SK-N-SH treated with all-trans-retinoic acid at 6 μM for 48 hours (cell line): ENCODE data around the gene FYTTD1.

Experiments used
- ATAC-seq: fragments of 200-7000 bp; cut with Tn5 transposase; 3 replicates; pipeline ENCODE4 v1.9.1; 2020; ENCODE audit warnings: mild to moderate bottlenecking, moderate library complexity
- ARNTL ChIP-seq: fragments of 450-650 bp; formaldehyde crosslinking; IDR thresholded peaks from 2 replicates; pipeline ENCODE4 v1.5.0; 2020; ENCODE audit warnings: low read depth, mild to moderate bottlenecking, moderate library complexity, borderline replicate concordance
- BACH2 ChIP-seq: fragments of 250-450 bp; sonication (Bioruptor Pico); IDR thresholded peaks from 2 replicates; pipeline ENCODE4 v1.9.0; 2021; ENCODE audit warnings: mild to moderate bottlenecking, borderline replicate concordance
- CSDC2 ChIP-seq: fragments of 250-450 bp; sonication (Bioruptor Pico); IDR thresholded peaks from 2 replicates; pipeline ENCODE4 v1.5.0; 2020; ENCODE audit warnings: mild to moderate bottlenecking, moderate library complexity
- ESRRG ChIP-seq: fragments of 250-450 bp; sonication (Bioruptor Pico); IDR thresholded peaks from 2 replicates; pipeline ENCODE4 v1.6.1; 2021; ENCODE audit warnings: mild to moderate bottlenecking
- GLIS3 ChIP-seq: fragments of 250-450 bp; sonication (Bioruptor Pico); IDR thresholded peaks from 2 replicates; pipeline ENCODE4 v1.5.0; 2020; ENCODE audit warnings: mild to moderate bottlenecking, moderate library complexity
- ISL1 ChIP-seq: fragments of 250-450 bp; sonication (Bioruptor Pico); IDR thresholded peaks from 2 replicates; pipeline ENCODE4 v2.1.2; 2022; ENCODE audit warnings: mild to moderate bottlenecking, moderate library complexity
- OSR1 ChIP-seq: fragments of 250-450 bp; sonication (Bioruptor Pico); IDR thresholded peaks from 2 replicates; pipeline ENCODE4 v1.8.0; 2022; ENCODE audit warnings: moderate library complexity, mild to moderate bottlenecking, inconsistent platforms
- PPARA ChIP-seq: fragments of 250-450 bp; sonication (Bioruptor Pico); IDR thresholded peaks from 2 replicates; pipeline ENCODE4 v1.5.0; 2020; ENCODE audit warnings: mild to moderate bottlenecking, borderline replicate concordance
- RARB ChIP-seq: fragments of 250-450 bp; sonication (Bioruptor Pico); IDR thresholded peaks from 2 replicates; pipeline ENCODE4 v1.8.0; 2021; ENCODE audit warnings: mild to moderate bottlenecking, moderate library complexity
- SNAI2 ChIP-seq: fragments of 250-450 bp; sonication (Bioruptor Pico); IDR thresholded peaks from 2 replicates; pipeline ENCODE4 v1.5.0; 2020; ENCODE audit warnings: mild to moderate bottlenecking, moderate library complexity
- TCF4 ChIP-seq: fragments of 250-450 bp; sonication (Bioruptor Pico); IDR thresholded peaks from 2 replicates; pipeline ENCODE4 v1.8.0; 2021; ENCODE audit warnings: mild to moderate bottlenecking, moderate library complexity, borderline replicate concordance
- TOX ChIP-seq: fragments of 250-450 bp; sonication (Bioruptor Pico); IDR thresholded peaks from 2 replicates; pipeline ENCODE4 v1.8.0; 2021; ENCODE audit warnings: mild to moderate bottlenecking, moderate library complexity, borderline replicate concordance
- ZC3H10 ChIP-seq: fragments of 250-450 bp; sonication (Bioruptor Pico); IDR thresholded peaks from 2 replicates; pipeline ENCODE4 v1.5.1; 2021; ENCODE audit warnings: mild to moderate bottlenecking, moderate library complexity
- ZFP3 ChIP-seq: fragments of 250-450 bp; sonication (Bioruptor Pico); IDR thresholded peaks from 2 replicates; pipeline ENCODE4 v1.5.0; 2020; ENCODE audit warnings: mild to moderate bottlenecking, moderate library complexity
- ZNF565 ChIP-seq: fragments of 450-650 bp; formaldehyde crosslinking; conservative IDR thresholded peaks from 2 replicates; pipeline ENCODE4 v1.5.0; 2020; ENCODE audit warnings: low read depth, mild to moderate bottlenecking, moderate library complexity
- ZNF70 ChIP-seq: fragments of 450-650 bp; formaldehyde crosslinking; IDR thresholded peaks from 2 replicates; pipeline ENCODE4 v1.5.0; 2020; ENCODE audit warnings: mild to moderate bottlenecking, moderate library complexity
- ZNF8 ChIP-seq: fragments of 450-650 bp; formaldehyde crosslinking; IDR thresholded peaks from 2 replicates; pipeline ENCODE4 v1.5.0; 2020; ENCODE audit warnings: mild to moderate bottlenecking, moderate library complexity
- TF ChIP-seq, protein P1 (sequence below): fragments of 250-450 bp; sonication (Bioruptor Pico); IDR thresholded peaks from 2 replicates; pipeline ENCODE4 v1.8.0; 2020; ENCODE audit warnings: mild to moderate bottlenecking, moderate library complexity, borderline replicate concordance
- TF ChIP-seq, protein P2 (sequence below): fragments of 250-450 bp; sonication (Bioruptor Pico); IDR thresholded peaks from 2 replicates; pipeline ENCODE4 v1.5.0; 2020; ENCODE audit warnings: mild to moderate bottlenecking, moderate library complexity
- TF ChIP-seq, protein P3 (sequence below): fragments of 250-450 bp; sonication (Bioruptor Pico); IDR thresholded peaks from 2 replicates; pipeline ENCODE4 v1.5.1; 2021; ENCODE audit warnings: mild to moderate bottlenecking, moderate library complexity
- TF ChIP-seq, protein P4 (sequence below): fragments of 250-450 bp; sonication (Bioruptor Pico); IDR thresholded peaks from 2 replicates; pipeline ENCODE4 v1.5.1; 2020; ENCODE audit warnings: low read depth, mild to moderate bottlenecking, moderate library complexity
- TF ChIP-seq, protein P5 (sequence below): fragments of 250-450 bp; sonication (Bioruptor Pico); IDR thresholded peaks from 2 replicates; pipeline ENCODE4 v1.8.0; 2021; ENCODE audit warnings: low read depth, mild to moderate bottlenecking, moderate library complexity, borderline replicate concordance

The FYTTD1 gene

DNA sequence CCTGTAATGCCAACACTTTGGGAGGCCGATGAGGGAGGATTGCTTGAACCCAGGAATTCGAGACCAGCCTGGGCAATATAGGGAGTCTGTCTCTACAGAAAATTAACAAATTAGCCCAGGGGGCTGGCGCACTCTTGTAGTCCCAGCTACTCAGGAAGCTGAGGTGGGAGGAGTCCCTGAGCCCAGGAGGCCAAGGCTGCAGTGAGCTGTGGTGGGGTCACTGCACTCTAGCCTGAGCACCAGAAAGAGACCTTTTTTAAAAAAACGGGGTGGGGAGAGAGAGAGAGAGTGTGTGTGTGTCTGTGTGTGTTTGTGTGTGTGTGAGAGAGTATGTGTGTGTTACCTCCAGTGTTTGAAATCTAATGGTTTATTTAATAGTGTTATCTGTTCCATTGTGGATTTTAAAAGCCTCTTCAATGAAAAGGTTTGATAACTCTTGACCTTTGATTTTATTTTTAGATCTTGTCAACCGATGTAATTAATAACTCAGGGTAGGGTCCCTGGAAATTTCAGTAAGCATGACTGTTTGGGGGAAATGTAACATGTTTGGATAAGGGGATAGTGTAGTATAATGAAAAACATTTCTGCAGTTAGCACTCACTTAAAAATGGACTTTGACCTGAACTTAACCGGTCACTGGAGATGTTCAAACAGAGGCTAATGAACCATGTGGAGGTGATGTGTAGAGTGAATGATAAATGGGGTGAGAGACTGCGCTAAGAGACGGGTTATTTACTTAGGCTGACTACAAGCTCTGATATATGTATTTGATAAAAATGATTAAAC lies 71.1 kb downstream of the FYTTD1 start (continued):
- TF ChIP-seq ESRRG (CRISPR knock-in tag) (no peak), TCF4 (no peak), RARB (CRISPR knock-in tag) (no peak), ZNF565 (CRISPR knock-in tag) (no peak)

DNA sequence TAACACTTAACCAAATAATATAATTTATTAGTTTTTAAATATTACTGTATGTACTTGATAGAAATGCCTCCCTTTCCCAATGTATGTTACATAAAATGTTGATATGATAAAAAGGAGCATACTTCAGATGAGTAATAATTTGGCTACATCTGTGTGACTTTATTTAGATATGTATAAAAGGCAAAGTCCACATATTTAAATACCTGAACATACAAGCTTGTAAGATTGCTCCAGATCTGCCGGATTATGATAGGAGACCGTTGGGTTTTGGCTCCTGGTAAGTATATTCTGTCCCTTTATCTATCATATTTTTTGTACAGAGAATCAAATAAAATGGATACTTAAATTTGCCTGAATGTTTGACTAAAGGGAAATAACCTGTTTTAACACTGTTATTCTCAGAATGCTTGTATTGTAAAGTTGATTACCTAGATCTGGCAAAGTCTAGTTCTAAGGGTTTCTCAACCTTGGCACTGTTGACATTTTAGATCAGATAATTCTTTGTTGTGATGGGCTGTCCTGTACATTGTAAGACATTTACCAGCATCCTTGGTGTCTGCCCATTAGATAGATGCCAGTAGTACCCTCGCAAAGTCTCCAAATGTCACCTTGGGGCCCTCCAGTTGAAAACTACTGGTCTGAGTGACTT lies 79.8 kb downstream of the FYTTD1 start:
- TF ChIP-seq ARNTL: no peak
- no peak for TF ChIP-seq PPARA (CRISPR knock-in tag)
- TF ChIP-seq ZC3H10: no peak
- no peak for TF ChIP-seq OSR1 (CRISPR knock-in tag)
- TF ChIP-seq ESRRG (CRISPR knock-in tag): no peak
- TF ChIP-seq, protein P1, sequence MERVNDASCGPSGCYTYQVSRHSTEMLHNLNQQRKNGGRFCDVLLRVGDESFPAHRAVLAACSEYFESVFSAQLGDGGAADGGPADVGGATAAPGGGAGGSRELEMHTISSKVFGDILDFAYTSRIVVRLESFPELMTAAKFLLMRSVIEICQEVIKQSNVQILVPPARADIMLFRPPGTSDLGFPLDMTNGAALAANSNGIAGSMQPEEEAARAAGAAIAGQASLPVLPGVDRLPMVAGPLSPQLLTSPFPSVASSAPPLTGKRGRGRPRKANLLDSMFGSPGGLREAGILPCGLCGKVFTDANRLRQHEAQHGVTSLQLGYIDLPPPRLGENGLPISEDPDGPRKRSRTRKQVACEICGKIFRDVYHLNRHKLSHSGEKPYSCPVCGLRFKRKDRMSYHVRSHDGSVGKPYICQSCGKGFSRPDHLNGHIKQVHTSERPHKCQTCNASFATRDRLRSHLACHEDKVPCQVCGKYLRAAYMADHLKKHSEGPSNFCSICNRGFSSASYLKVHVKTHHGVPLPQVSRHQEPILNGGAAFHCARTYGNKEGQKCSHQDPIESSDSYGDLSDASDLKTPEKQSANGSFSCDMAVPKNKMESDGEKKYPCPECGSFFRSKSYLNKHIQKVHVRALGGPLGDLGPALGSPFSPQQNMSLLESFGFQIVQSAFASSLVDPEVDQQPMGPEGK: no peak
- no peak for TF ChIP-seq CSDC2 (CRISPR knock-in tag)
- TF ChIP-seq RARB (CRISPR knock-in tag): no peak
- no peak for TF ChIP-seq SNAI2 (CRISPR knock-in tag)
- no peak for TF ChIP-seq ZNF70
- TF ChIP-seq ZNF565 (CRISPR knock-in tag): no peak
- TF ChIP-seq, protein P2, sequence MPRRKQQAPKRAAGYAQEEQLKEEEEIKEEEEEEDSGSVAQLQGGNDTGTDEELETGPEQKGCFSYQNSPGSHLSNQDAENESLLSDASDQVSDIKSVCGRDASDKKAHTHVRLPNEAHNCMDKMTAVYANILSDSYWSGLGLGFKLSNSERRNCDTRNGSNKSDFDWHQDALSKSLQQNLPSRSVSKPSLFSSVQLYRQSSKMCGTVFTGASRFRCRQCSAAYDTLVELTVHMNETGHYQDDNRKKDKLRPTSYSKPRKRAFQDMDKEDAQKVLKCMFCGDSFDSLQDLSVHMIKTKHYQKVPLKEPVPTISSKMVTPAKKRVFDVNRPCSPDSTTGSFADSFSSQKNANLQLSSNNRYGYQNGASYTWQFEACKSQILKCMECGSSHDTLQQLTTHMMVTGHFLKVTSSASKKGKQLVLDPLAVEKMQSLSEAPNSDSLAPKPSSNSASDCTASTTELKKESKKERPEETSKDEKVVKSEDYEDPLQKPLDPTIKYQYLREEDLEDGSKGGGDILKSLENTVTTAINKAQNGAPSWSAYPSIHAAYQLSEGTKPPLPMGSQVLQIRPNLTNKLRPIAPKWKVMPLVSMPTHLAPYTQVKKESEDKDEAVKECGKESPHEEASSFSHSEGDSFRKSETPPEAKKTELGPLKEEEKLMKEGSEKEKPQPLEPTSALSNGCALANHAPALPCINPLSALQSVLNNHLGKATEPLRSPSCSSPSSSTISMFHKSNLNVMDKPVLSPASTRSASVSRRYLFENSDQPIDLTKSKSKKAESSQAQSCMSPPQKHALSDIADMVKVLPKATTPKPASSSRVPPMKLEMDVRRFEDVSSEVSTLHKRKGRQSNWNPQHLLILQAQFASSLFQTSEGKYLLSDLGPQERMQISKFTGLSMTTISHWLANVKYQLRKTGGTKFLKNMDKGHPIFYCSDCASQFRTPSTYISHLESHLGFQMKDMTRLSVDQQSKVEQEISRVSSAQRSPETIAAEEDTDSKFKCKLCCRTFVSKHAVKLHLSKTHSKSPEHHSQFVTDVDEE (CRISPR knock-in tag): no peak
- no peak for TF ChIP-seq BACH2 (CRISPR knock-in tag)
- no peak for TF ChIP-seq TOX (CRISPR knock-in tag)
- no peak for TF ChIP-seq GLIS3 (CRISPR knock-in tag)
- TF ChIP-seq, protein P3, sequence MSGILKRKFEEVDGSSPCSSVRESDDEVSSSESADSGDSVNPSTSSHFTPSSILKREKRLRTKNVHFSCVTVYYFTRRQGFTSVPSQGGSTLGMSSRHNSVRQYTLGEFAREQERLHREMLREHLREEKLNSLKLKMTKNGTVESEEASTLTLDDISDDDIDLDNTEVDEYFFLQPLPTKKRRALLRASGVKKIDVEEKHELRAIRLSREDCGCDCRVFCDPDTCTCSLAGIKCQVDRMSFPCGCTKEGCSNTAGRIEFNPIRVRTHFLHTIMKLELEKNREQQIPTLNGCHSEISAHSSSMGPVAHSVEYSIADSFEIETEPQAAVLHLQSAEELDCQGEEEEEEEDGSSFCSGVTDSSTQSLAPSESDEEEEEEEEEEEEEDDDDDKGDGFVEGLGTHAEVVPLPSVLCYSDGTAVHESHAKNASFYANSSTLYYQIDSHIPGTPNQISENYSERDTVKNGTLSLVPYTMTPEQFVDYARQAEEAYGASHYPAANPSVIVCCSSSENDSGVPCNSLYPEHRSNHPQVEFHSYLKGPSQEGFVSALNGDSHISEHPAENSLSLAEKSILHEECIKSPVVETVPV (CRISPR knock-in tag): no peak
- TF ChIP-seq, all 23 proteins: peak for 0
- ATAC-seq: no peak

DNA sequence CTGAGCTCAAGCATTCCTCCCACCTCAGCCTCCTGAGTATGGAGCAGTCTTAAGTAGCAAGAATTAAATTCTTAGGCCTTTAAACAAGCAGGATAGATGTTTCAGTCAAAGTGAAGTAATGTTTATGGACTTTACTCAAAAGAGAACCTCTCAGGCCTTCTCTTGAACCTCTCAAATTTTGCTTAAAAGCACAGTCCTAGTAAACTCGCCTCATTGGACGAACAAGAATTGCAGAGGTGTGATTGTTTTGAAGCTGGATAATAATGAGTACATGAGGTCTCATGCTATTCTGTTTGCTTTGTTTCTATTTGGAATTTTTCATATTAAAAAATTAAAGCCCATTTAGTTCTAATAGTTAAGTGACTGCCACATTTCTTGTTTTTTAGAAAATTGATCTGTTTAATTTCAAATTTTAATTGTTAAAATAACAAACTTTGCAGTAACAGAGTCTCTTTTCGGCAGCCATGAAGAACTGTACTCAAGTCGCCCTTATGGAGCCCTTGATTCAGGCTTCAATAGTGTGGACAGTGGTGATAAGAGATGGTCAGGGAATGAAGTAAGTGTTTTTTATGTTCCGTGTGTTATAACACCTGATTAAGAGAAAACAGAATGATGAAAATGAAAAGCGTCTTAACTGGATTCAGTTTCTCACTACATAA lies 80.8 kb downstream of the FYTTD1 start:
- ATAC-seq: no peak
- no peak for TF ChIP-seq ZNF8

DNA sequence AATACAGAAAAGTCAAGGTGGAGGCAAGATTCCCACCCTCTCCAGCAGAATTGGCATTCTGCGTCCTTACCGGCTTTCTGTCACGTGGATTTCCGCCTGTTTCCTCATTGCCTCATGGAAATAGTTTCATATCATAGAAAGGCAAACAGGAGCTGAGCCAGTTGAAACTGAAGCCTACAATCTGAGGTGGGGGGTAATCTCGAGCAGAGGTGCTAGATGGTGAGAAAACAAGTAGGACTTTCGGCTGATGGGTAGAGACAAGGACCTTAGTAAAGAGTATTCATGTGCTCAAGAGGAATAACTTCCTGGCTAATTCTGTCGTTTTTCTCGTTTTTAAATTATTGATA lies 81.3 kb downstream of the FYTTD1 start:
- no peak for TF ChIP-seq ZFP3 (CRISPR knock-in tag)
- TF ChIP-seq CSDC2 (CRISPR knock-in tag): no peak
- no peak for TF ChIP-seq PPARA (CRISPR knock-in tag)
- TF ChIP-seq, protein P4, sequence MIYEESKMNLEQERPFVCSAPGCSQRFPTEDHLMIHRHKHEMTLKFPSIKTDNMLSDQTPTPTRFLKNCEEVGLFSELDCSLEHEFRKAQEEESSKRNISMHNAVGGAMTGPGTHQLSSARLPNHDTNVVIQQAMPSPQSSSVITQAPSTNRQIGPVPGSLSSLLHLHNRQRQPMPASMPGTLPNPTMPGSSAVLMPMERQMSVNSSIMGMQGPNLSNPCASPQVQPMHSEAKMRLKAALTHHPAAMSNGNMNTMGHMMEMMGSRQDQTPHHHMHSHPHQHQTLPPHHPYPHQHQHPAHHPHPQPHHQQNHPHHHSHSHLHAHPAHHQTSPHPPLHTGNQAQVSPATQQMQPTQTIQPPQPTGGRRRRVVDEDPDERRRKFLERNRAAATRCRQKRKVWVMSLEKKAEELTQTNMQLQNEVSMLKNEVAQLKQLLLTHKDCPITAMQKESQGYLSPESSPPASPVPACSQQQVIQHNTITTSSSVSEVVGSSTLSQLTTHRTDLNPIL (CRISPR knock-in tag): no peak
- TF ChIP-seq TOX (CRISPR knock-in tag): no peak
- no peak for TF ChIP-seq ZNF70
- TF ChIP-seq, protein P5, sequence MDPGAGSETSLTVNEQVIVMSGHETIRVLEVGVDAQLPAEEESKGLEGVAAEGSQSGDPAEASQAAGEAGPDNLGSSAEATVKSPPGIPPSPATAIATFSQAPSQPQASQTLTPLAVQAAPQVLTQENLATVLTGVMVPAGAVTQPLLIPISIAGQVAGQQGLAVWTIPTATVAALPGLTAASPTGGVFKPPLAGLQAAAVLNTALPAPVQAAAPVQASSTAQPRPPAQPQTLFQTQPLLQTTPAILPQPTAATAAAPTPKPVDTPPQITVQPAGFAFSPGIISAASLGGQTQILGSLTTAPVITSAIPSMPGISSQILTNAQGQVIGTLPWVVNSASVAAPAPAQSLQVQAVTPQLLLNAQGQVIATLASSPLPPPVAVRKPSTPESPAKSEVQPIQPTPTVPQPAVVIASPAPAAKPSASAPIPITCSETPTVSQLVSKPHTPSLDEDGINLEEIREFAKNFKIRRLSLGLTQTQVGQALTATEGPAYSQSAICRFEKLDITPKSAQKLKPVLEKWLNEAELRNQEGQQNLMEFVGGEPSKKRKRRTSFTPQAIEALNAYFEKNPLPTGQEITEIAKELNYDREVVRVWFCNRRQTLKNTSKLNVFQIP (CRISPR knock-in tag): no peak
- TF ChIP-seq ARNTL: no peak
- TF ChIP-seq ISL1 (CRISPR knock-in tag): no peak
- no peak for TF ChIP-seq ZNF8
- no peak for TF ChIP-seq ESRRG (CRISPR knock-in tag)
- no peak for TF ChIP-seq SNAI2 (CRISPR knock-in tag)
- no peak for TF ChIP-seq OSR1 (CRISPR knock-in tag)
- no peak for TF ChIP-seq RARB (CRISPR knock-in tag)

More for the DNA sequence above, 81.3 kb downstream of the FYTTD1 start:
- ATAC-seq: no peak
